DND-41 (cell line): Measurements from ENCODE around the gene SYTL2.

Source experiments
- CTCF ChIP-seq: IDR thresholded peaks from 2 replicates; pipeline ENCODE4 v1.5.1; 2012; ENCODE audit warnings: borderline replicate concordance, low read length, moderate library complexity, mild to moderate bottlenecking; ENCODE audit not compliant: poor library complexity, severe bottlenecking; ENCODE audit errors: extremely low read depth
- EZH2 ChIP-seq: IDR thresholded peaks from 3 replicates; pipeline ENCODE4 v1.6.1; 2012; ENCODE audit warnings: borderline replicate concordance, low read depth, mild to moderate bottlenecking, moderate library complexity, low read length, inconsistent platforms; ENCODE audit not compliant: severe bottlenecking

- TF ChIP-seq CTCF (no peak), EZH2 (no peak)
These were observed 7.0 kb downstream of the SYTL2 start for GRCh38 chr11:85803920-85804319.
